Activated T-helper 17 cell treated with anti-CD3 and anti-CD28 coated beads, Interleukin-2, amount 50 U/mL, for 72 hours (primary cell): Measurements from ENCODE around the gene TCHP. TPM values are rescaled to one million over a fixed set of nuclear protein-coding genes. Genes with fewer than 3 reads are reported as not detected.
A peak's percentile ranks its signal among the peaks of the same experiment; 100 is the strongest.
"Not testable (repeated sequence)": the region's sequence is repeated elsewhere in the genome, so short reads cannot be mapped to it uniquely, and the experiment has no call there.

Experiments
- ATAC-seq: fragments of 150-1000 bp; cut with Tn5 transposase; replicated peaks from 2 replicates; pipeline ENCODE4 v1.10.0; 2021; ENCODE audit warnings: mild to moderate bottlenecking, moderate library complexity
- H3K27ac Mint-ChIP-seq: one replicate; pipeline ENCODE4 v1.8.0; 2022; ENCODE audit warnings: mixed read lengths
- H3K27me3 Mint-ChIP-seq: one replicate; pipeline ENCODE4 v1.8.0; 2022; ENCODE audit warnings: mixed read lengths
- H3K36me3 Mint-ChIP-seq: one replicate; pipeline ENCODE4 v1.8.0; 2022; ENCODE audit warnings: low read depth, mild to moderate bottlenecking, mixed read lengths
- H3K4me1 Mint-ChIP-seq: one replicate; pipeline ENCODE4 v1.8.0; 2022; ENCODE audit warnings: mixed read lengths
- H3K4me3 Mint-ChIP-seq: one replicate; pipeline ENCODE4 v1.8.0; 2022; ENCODE audit warnings: mild to moderate bottlenecking, mixed read lengths
- H3K9me3 Mint-ChIP-seq: one replicate; pipeline ENCODE4 v1.8.0; 2022; ENCODE audit warnings: mixed read lengths
- total RNA-seq, 2 donors: library from RNA; stranded (reverse); gene quantifications; one replicate each; pipeline ENCODE4 v1.2.3, GENCODE V29; 2022

The TCHP gene
- total RNA-seq, 2 donors from 2014 or later: 9.8 to 20.2 TPM

- H3K4me3 Mint-ChIP-seq: no peak overlapping the region
- no peaks in the 10 kb centered on the region for H3K27me3 Mint-ChIP-seq
- no peaks in the 10 kb centered on the region for H3K4me1 Mint-ChIP-seq
- no peak for ATAC-seq
- H3K36me3 Mint-ChIP-seq: peaks cover 52% of the 10 kb centered on the region
- peak overlapping the region; percentile 68 for H3K27ac Mint-ChIP-seq
- H3K9me3 Mint-ChIP-seq: no peaks in the 10 kb centered on the region
Measured at GRCh38 chr12:109928058-109928656, 28.1 kb downstream of the TCHP start.

- not testable (repeated sequence) for H3K9me3 Mint-ChIP-seq, H3K27me3 Mint-ChIP-seq, H3K4me1 Mint-ChIP-seq, ATAC-seq, H3K27ac Mint-ChIP-seq, H3K4me3 Mint-ChIP-seq
- peaks cover 62% of the 10 kb centered on the region for H3K36me3 Mint-ChIP-seq
Measured at GRCh38 chr12:109929326-109929725, 29.3 kb downstream of the TCHP start.

GRCh38 chr12:109930028-109930800 is 30.1 kb downstream of the TCHP start:
- Mint-ChIP-seq H3K9me3 (no peaks in the 10 kb centered on the region), H3K4me1 (no peaks in the 10 kb centered on the region), H3K27me3 (no peaks in the 10 kb centered on the region), H3K27ac (no peak overlapping the region), H3K36me3 (peaks cover 65% of the 10 kb centered on the region), H3K4me3 (no peak overlapping the region)
- ATAC-seq: no peak

GRCh38 chr12:109931143-109931542 is 31.1 kb downstream of the TCHP start:
- no peak for ATAC-seq
- peaks cover 74% of the 10 kb centered on the region for H3K36me3 Mint-ChIP-seq
- no peaks in the 10 kb centered on the region for H3K27me3 Mint-ChIP-seq

DNA sequence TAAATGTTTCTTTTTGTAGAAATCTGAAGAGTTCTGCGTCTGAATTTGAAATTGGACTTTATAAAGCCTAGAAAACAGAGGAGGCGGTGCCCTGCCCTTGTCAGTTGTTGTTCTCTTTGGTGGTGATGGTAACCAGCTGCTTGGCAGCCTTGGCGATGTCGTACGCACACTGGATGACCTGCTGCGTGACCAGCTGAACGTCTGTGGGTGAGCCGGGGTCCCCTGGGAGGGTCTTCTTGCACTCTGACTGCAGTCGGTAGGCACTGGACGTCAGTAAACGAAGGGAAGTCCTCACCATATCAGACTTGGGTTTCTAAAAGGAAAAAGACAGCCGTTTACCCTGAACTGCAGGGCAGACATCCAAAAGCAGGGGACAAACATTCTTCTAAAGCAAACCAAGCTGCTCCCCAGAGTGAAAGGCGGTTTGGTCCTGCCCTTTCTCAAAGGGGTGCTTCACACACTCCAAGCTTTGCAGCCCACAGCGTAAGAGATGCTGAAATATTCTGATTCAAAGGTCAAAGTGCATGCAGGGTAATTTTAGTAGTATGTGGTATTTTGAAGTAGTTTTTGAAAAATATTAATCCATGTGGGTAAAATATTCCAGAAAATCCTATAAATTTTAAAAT is 32.9 kb downstream of the TCHP start:
- Mint-ChIP-seq H3K4me3 (no peak overlapping the region), H3K27ac (no peak overlapping the region), H3K27me3 (no peaks in the 10 kb centered on the region), H3K36me3 (peaks cover 85% of the 10 kb centered on the region), H3K9me3 (no peaks in the 10 kb centered on the region), H3K4me1 (no peaks in the 10 kb centered on the region)
- no peak for ATAC-seq

More at GRCh38 chr12:109931143-109931542, 31.1 kb downstream of the TCHP start:
- no peaks in the 10 kb centered on the region for H3K4me1 Mint-ChIP-seq
- H3K9me3 Mint-ChIP-seq: no peaks in the 10 kb centered on the region
- no peak overlapping the region for H3K4me3 Mint-ChIP-seq
- peak overlapping the region; percentile 29 for H3K27ac Mint-ChIP-seq

DNA sequence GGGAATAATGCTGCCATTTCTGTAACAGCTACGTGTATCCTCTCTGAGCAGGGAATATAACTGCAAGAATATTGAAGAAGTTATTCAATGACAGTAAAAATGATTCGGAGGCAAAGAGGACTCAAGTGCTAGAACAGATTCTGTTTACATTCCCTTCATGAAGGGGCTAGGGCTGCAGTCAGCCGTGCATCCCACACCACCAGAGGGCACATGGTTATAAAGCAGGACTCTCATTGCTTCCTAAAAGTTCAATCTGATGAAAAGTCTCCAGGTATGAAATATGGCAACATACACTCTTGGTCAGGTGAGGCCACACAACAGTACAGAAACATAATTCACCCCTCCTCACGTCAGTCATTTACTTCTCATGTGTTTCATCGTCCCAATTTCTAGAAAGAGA is 34.0 kb downstream of the TCHP start:
- no peak for ATAC-seq
- H3K36me3 Mint-ChIP-seq: peaks cover 96% of the 10 kb centered on the region
- H3K27me3 Mint-ChIP-seq: no peaks in the 10 kb centered on the region
- H3K27ac Mint-ChIP-seq: no peak overlapping the region
- H3K4me1 Mint-ChIP-seq: no peaks in the 10 kb centered on the region
- H3K4me3 Mint-ChIP-seq: no peak overlapping the region
- H3K9me3 Mint-ChIP-seq: no peaks in the 10 kb centered on the region

DNA sequence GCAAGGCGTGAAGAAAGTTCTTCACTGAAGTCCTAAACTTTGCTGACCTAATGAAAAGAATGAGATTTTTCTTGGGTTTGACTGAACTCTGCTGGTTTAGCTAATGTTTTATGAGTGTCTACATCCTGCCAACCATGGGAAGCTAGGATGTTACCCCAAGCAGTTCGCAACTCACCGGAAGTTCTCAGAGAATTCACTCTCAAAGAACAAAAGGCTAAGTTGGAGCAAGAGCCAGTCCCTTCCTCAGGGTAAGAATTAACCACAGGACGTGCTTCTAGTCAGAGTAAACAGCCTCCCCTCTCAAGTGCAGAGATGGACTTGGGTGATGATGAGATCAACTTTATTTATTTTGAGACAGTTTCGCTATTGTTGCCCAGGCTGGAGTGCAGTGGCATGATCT is 37.3 kb downstream of the TCHP start:
- Mint-ChIP-seq H3K4me1 (no peaks in the 10 kb centered on the region), H3K9me3 (no peaks in the 10 kb centered on the region), H3K36me3 (peaks cover 86% of the 10 kb centered on the region), H3K27me3 (no peaks in the 10 kb centered on the region), H3K4me3 (no peak overlapping the region), H3K27ac (no peak overlapping the region)
- ATAC-seq: no peak

- no peaks in the 10 kb centered on the region for H3K9me3 Mint-ChIP-seq
- no peak for ATAC-seq
- peak overlapping the region; percentile 18 for H3K27ac Mint-ChIP-seq
- H3K4me1 Mint-ChIP-seq: no peaks in the 10 kb centered on the region
- H3K27me3 Mint-ChIP-seq: no peaks in the 10 kb centered on the region
- no peak overlapping the region for H3K4me3 Mint-ChIP-seq
- H3K36me3 Mint-ChIP-seq: peaks cover 82% of the 10 kb centered on the region
Measured at GRCh38 chr12:109938947-109939346, 38.9 kb downstream of the TCHP start.

GRCh38 chr12:109939504-109939903 is 39.4 kb downstream of the TCHP start:
- peak overlapping the region; percentile 18 for H3K27ac Mint-ChIP-seq

GRCh38 chr12:109940339-109940923 is 40.4 kb downstream of the TCHP start:
- Mint-ChIP-seq H3K9me3 (no peaks in the 10 kb centered on the region), H3K27me3 (no peaks in the 10 kb centered on the region), H3K36me3 (peaks cover 80% of the 10 kb centered on the region), H3K27ac (peak overlapping the region; percentile 50), H3K4me3 (no peak overlapping the region), H3K4me1 (no peaks in the 10 kb centered on the region)
- no peak for ATAC-seq

More at GRCh38 chr12:109939504-109939903, 39.4 kb downstream of the TCHP start:
- Mint-ChIP-seq H3K27me3 (no peaks in the 10 kb centered on the region), H3K4me1 (no peaks in the 10 kb centered on the region), H3K4me3 (no peak overlapping the region), H3K9me3 (no peaks in the 10 kb centered on the region), H3K36me3 (peaks cover 80% of the 10 kb centered on the region)
- no peak for ATAC-seq

GRCh38 chr12:109943811-109944210 is 43.7 kb downstream of the TCHP start:
- H3K36me3 Mint-ChIP-seq: peaks cover 73% of the 10 kb centered on the region

GRCh38 chr12:109944561-109945359 is 44.7 kb downstream of the TCHP start:
- Mint-ChIP-seq H3K9me3 (no peaks in the 10 kb centered on the region), H3K36me3 (peaks cover 75% of the 10 kb centered on the region), H3K27ac (no peak overlapping the region), H3K27me3 (no peaks in the 10 kb centered on the region), H3K4me3 (no peak overlapping the region), H3K4me1 (peaks cover 22% of the 10 kb centered on the region)
- ATAC-seq: peak; percentile 69

More at GRCh38 chr12:109943811-109944210, 43.7 kb downstream of the TCHP start:
- Mint-ChIP-seq H3K4me3 (no peak overlapping the region), H3K27me3 (no peaks in the 10 kb centered on the region), H3K27ac (no peak overlapping the region), H3K4me1 (peaks cover 21% of the 10 kb centered on the region), H3K9me3 (no peaks in the 10 kb centered on the region)
- ATAC-seq: no peak

DNA sequence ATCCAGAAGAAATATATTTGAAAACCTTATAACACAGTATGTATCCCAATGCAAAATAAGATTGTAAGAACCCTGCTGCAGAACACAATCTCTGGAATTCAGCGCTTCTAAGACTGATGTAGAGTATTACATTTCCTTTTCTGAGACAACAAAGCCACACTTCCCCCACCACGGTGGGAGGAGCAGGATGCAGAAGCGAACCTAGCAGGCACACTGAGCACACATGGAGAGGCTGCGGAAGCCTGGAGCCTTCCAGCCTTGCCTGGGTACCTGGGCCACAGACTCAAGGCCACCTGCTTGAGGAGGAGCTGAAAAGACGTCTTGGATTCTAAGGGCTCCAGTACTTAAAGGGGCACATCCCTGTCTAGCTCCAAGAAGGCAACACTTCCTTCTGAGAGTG is 46.4 kb downstream of the TCHP start:
- H3K4me3 Mint-ChIP-seq: peak overlapping the region; percentile 15
- ATAC-seq: no peak

GRCh38 chr12:109946913-109947312 is 46.8 kb downstream of the TCHP start:
- Mint-ChIP-seq H3K9me3 (no peaks in the 10 kb centered on the region), H3K4me3 (peak overlapping the region; percentile 15), H3K4me1 (peaks cover 26% of the 10 kb centered on the region), H3K27ac (peak overlapping the region; percentile 51), H3K36me3 (peaks cover 82% of the 10 kb centered on the region), H3K27me3 (no peaks in the 10 kb centered on the region)
- ATAC-seq: no peak

More for the DNA sequence above, 46.4 kb downstream of the TCHP start:
- Mint-ChIP-seq H3K27ac (peak overlapping the region; percentile 17), H3K27me3 (no peaks in the 10 kb centered on the region), H3K9me3 (no peaks in the 10 kb centered on the region), H3K4me1 (peaks cover 26% of the 10 kb centered on the region), H3K36me3 (peaks cover 78% of the 10 kb centered on the region)
